ENCODE measurements around the gene SYNPO2.

- TF ChIP-seq CTCF (conservative IDR thresholded peaks at IDR 0.05; ENCODE audit: low read depth, low read length): no peak
- TF ChIP-seq EZH2 (IDR thresholded peaks at IDR 0.05; ENCODE audit: low read length, unreplicated experiment): no peak
- no peak for TF ChIP-seq EZH2phosphoT487 (IDR thresholded peaks at IDR 0.05; ENCODE audit: borderline replicate concordance, low read length)
Observed at GRCh38 chr4:118983831-118984230, 95.2 kb downstream of the SYNPO2 start.
